ENCODE measurements around the gene GALNT16.

GALNT16 gene

DNA sequence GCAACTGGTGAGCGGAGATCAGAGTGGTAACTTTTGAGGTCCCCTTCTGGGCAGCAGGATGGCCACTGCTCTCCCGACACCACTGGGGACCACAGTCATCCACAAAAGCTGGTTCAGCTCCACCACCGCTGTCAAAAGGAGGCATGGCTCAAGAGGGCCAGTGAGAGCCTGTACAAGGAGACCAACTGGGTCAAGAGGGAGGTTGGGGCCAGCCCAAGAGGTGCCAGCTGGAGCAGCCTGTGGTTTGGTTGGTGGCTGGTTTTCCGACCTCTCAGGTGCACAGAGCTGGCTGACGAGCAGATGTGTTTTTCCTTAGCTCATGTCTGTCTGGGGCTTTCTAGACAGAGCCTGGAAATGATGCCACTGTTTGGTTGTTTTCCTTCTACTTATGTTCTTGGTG lies 78.0 kb downstream of the GALNT16 start:
- no peak for DNase-seq (ENCODE audit: low read depth)

GRCh38 chr14:69339426-69339825 lies 79.5 kb downstream of the GALNT16 start:
- no peak for DNase-seq (ENCODE audit: low read depth)

DNA sequence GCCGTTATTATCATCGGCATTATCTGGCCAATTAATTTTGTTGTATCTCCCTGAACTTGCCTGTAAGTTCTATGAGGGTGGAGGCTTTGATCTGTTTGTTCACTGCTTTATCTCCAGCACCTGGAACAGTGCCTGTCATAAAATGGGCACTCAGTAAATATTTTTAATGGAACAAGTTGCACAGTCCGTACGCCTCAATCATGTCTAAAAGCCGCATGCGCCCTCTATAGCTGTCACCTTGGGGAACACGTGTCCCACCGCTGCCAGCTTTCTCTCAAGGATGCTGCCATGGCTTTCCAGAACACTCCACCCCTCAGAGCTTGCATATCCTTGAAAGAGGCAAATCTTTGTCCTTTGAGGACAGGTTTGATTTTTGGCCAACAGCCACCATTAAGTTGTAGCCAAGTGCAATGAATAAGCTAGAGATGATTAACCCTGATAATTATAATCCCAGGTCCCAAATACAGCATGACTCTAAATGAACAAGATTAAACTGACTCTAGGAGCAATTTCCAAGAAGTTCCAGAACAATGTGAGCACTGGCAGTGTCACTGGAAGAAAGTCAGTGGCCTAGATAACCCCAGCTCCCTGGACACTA lies 83.1 kb downstream of the GALNT16 start:
- DNase-seq (ENCODE audit: low read depth): no peak

GRCh38 chr14:69344171-69344570 lies 84.2 kb downstream of the GALNT16 start:
- DNase-seq (ENCODE audit: low read depth): no peak

DNA sequence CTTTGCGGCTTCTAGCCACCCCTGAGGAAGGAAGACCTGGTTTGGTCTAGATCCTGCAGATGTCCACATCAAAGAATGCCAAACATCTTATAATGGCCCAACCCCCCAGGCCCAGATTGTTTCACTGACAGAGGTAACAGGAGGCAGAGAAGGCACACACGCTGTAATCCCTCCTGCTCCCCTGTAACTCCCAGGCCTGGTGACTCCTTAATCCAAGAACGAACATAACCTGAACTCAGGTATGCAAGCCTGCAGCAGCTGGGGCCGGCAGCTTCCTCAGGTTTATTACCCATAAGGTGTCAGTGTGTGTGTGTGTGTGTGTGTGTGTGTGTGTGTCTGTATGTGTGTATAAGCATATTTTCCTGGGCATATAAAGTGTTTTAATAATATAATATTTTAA lies 85.4 kb downstream of the GALNT16 start:
- DNase-seq (ENCODE audit: low read depth): no peak

GRCh38 chr14:69346710-69347109 lies 86.8 kb downstream of the GALNT16 start:
- no peak for DNase-seq (ENCODE audit: low read depth)

GRCh38 chr14:69349091-69349777 lies 89.3 kb downstream of the GALNT16 start:
- no peak for DNase-seq (ENCODE audit: low read depth)

DNA sequence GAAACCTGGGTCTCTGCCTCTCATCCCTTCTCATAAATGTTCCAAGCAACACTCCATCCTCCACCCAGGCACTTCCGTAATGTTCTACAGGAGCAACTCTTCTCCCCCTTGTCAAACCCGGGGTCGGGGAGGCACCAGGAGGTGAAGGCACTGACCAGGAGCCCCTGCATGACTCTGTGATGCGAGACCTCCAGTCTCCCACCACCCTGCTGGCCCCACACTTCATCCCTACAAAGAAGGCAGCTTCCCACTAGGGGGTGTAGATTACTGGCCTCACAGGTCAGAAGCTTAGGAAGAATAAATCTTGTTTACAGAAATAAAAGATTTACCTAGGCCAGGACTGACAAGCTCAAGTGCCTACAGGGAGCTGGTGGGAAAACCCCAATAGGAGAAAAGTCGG lies 90.9 kb downstream of the GALNT16 start:
- no peak for DNase-seq (ENCODE audit: low read depth)

GRCh38 chr14:69351385-69351784 lies 91.4 kb downstream of the GALNT16 start:
- DNase-seq (ENCODE audit: low read depth): no peak

DNA sequence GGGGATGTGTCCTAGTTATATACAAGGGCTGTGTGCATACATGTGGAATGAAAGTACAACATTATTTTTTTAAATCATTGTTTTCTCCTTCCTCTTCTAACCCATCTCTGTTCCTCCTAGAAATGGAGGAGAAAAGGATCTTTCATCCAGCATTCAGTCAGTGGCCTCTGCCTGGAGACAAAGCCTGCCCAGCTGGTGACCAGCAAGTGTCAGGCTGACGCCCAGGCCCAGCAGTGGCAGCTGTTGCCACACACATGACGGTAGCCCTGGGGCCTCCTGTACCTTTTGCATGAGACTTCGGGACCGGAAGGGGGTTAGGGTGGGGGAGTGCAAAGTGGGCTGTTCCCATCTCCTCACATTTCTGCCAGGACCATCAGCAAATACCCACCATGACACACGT lies 92.0 kb downstream of the GALNT16 start:
- no peak for DNase-seq (ENCODE audit: low read depth)

- DNase-seq (ENCODE audit: low read depth): no peak
Measured at GRCh38 chr14:69353168-69353567, 93.2 kb downstream of the GALNT16 start.

- peak; percentile 15 for DNase-seq (ENCODE audit: low read depth)
Measured at GRCh38 chr14:69354383-69355153, 94.6 kb downstream of the GALNT16 start.

- no peak for DNase-seq (ENCODE audit: low read depth)
Measured at GRCh38 chr14:69355154-69355597, 95.2 kb downstream of the GALNT16 start.

DNA sequence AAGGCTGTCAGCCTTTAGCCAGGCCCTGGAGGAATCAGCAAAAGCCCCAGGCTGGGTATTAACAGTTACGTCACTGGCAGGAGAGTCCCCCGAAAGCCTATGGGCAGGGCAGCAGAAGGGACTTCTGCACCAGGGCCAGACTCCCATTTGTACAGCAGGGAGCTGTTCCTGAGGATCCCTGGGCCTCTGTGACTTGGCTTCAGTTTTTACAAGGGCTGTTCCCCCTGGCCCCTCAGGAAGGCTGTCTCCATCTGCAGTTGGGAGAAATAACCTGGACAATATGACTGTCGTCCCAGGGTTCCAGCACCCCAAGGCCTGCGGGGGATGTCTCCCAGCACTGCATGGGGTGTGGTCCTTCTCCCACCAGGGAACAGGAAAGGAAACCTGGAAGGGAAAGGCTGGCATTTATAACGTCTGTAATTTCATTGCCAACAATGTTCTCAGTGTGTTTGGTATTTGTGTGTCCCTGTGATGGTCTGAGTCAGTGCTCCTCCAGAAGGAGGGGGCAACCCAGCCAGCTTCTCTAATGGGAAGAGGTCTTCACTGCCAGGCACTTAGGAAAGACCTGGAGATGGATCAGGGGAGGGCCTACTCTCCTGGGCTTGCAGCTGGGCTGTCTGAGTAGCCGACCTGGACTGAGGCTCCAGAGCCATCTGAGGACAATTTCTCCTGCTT lies 95.8 kb downstream of the GALNT16 start:
- no peak for DNase-seq (ENCODE audit: low read depth)

GRCh38 chr14:69356903-69357543 lies 97.1 kb downstream of the GALNT16 start:
- no peak for DNase-seq (ENCODE audit: low read depth)

DNA sequence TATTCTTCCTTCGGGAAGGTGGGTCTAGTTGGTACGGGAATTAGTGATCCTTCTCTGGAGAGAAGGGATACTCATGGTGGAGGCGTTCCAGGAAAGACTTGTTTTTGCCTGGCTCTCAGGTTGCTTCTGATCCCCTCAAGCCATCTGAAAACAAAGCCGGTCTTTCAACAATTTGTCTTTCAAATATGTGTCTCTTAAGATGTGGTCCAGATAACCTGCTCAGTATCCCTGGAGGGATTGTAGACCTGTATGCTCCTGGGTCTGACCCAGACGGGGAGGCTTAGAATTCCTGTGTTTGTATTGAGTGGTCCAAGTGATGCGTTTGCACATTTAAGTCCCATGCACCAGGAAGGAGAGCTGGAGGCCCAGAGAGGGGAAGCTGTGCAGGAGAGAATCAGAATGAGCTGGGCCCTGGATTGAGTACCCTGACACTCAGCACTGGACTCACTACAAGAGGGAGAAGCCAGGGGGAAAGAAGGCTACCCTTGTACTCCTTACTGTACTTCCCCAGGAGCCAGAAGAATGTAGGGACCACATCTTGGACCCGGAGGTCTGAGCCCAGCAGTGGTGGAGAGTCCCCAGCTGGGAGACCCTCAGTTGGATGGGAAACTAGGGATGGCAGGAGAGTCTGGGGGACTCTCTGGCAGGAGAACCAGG lies 97.7 kb downstream of the GALNT16 start:
- DNase-seq (ENCODE audit: low read depth): no peak

DNA sequence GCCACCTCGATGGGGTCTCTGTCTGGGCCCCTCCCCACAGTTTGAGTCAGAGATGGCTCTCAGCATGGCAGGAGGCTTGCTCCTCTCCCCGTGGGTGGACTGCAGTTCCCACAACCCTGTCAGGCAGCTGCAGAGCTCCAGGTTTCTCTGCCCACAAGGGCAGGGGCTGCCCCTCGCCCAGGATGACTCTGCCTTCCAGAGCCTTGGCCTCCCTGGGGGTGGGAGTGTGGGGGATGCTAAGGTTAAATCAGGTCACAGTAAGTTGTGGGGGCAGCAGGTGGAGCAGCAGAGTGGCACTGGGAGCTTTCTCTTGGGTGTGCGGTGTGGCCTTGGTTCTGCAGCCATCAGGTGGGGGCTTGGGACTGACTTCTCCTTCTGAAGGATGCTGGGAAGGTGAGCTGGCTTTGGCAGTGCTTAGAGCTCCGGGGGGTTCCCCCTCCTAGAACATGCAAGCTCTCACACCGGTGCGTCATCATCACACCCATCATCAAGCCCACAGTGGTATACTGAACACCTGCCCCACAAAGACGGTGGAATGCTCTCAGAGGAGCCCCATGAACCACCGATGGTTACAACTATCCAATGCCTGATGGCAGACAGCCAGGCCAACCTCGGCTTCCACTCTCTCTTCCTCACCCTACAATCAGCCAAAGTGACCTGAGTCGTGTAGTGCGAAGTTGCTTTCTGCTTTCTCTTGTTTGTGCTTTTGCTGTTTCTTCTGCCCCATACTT lies 98.4 kb downstream of the GALNT16 start:
- no peak for DNase-seq (ENCODE audit: low read depth)

- no peak for DNase-seq (ENCODE audit: low read depth)
Measured at GRCh38 chr14:69358966-69359365, 99.0 kb downstream of the GALNT16 start.

DNA sequence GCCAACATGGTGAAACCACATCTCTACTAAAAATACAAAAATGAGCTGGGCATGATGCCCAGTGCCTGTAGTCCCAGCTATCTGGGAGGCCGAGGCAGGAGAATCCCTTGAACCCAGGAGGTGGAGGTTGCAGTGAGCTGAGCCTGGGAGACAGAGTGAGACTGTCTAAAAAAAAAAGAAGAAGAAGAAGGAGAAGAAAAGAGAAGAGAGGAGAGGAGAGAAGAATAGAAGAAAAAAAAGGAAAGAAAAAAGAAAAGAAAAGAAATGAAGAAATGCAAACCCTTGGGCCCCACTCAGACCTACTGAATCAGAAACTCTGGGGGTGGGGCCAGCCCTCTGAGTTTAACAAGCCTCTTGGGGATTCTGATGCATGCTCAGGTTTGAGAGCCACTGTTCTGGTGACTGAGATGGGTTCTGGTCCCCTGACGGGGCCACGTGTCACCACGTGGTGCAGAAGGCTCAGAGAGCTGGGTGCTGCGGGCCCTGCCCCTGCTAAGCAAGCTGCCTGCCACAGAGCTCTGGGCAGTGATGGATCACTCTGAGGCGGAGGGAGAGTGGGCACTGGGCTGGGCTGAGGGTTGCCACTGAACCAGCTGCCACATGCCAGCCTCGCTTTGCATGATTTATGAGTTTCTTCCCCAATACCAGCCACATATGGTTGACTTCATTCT lies 100.6 kb downstream of the GALNT16 start:
- no peak for DNase-seq (ENCODE audit: low read depth)

DNA sequence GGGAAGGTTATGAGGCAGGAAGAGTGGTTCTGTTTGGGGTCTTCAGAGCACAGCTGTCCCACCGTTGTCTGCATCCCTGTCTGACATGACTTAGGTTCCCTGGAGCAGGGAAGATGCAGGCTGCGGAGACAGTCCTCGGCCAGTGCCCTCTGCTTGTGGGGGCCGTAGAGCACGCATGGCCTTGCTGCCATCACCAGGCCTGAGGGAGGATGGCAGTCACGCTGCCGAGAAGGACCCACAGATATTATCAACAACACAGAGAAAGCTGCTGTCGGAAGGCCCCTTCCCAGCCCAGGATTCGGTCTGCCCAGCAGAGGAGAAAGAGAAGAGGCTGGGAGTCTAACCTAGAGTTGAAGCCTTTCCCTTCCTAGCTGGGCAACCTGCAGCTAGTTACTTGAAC lies 103.1 kb downstream of the GALNT16 start:
- no peak for DNase-seq (ENCODE audit: low read depth)
